GM18951 (cell line): Measurements from ENCODE around the gene CSRNP2.

Experiments used
- POLR2A ChIP-seq: IDR thresholded peaks from 4 replicates; pipeline ENCODE4 v1.6.1; 2011; ENCODE audit warnings: mild to moderate bottlenecking; ENCODE audit not compliant: insufficient read length, insufficient read depth; ENCODE audit errors: extremely low read depth
- in situ Hi-C: fragments of 300-500 bp; cut with MboI; formaldehyde crosslinking; loops from one replicate; pipeline ENCODE4 v1.12.0; 2022; ENCODE audit warnings: low sequenced_read_pairs, mixed read lengths, inconsistent platforms; ENCODE audit not compliant: unreplicated experiment

The CSRNP2 gene

GRCh38 chr12:51033048-51033447 lies 50.3 kb downstream of the CSRNP2 start:
- in situ Hi-C loops, result no loop called here
- TF ChIP-seq POLR2A, result no peak

GRCh38 chr12:51028813-51029150 lies 54.6 kb downstream of the CSRNP2 start:
- in situ Hi-C loops, result no loop called here
- TF ChIP-seq POLR2A, result no peak

- in situ Hi-C loops, result no loop called here
- no peak for TF ChIP-seq POLR2A
These were observed 55.1 kb downstream of the CSRNP2 start for GRCh38 chr12:51028126-51028812.

GRCh38 chr12:51027342-51027835 lies 56.0 kb downstream of the CSRNP2 start:
- in situ Hi-C loops, result no loop called here
- TF ChIP-seq POLR2A, result no peak

GRCh38 chr12:51025836-51026638 lies 57.4 kb downstream of the CSRNP2 start, which contains the start of gene SLC11A2:
TSS of gene SLC11A2 (minus strand) at chr12:51026384. CDS start at chr12:51010728, 15,656 bp downstream.
- in situ Hi-C loops, result no loop called here
- TF ChIP-seq POLR2A, result peak; percentile 82

- no peak for TF ChIP-seq POLR2A
- in situ Hi-C loops, result no loop called here
These were observed 58.0 kb downstream of the CSRNP2 start for GRCh38 chr12:51025338-51025835.

- TF ChIP-seq POLR2A, result no peak
- in situ Hi-C loops, result loop anchor here (25.0 kb wide), 1 partner anchor 512 kb away; the partner anchor contains the start of gene DIP2B
These were observed 59.6 kb downstream of the CSRNP2 start for GRCh38 chr12:51023625-51024382.

- in situ Hi-C loops, result loop anchor here (25.0 kb wide), 1 partner anchor 509 kb away; the partner anchor contains the start of gene DIP2B
These were observed 61.7 kb downstream of the CSRNP2 start for GRCh38 chr12:51021694-51022093.

GRCh38 chr12:51020448-51021182 lies 62.8 kb downstream of the CSRNP2 start:
- no peak for TF ChIP-seq POLR2A
- in situ Hi-C loops, result loop anchor here (25.0 kb wide), 1 partner anchor 508 kb away; the partner anchor contains the start of gene DIP2B

More at GRCh38 chr12:51021694-51022093, 61.7 kb downstream of the CSRNP2 start:
- TF ChIP-seq POLR2A, result no peak

- TF ChIP-seq POLR2A, result no peak
- in situ Hi-C loops, result loop anchor here (25.0 kb wide), 1 partner anchor 508 kb away; the partner anchor contains the start of gene DIP2B
These were observed 63.5 kb downstream of the CSRNP2 start for GRCh38 chr12:51019927-51020326.

GRCh38 chr12:51018956-51019355 lies 64.4 kb downstream of the CSRNP2 start:
- in situ Hi-C loops, result loop anchor here (25.0 kb wide), 1 partner anchor 507 kb away; the partner anchor contains the start of gene DIP2B
- no peak for TF ChIP-seq POLR2A

- TF ChIP-seq POLR2A, result no peak
- in situ Hi-C loops, result loop anchor here (25.0 kb wide), 1 partner anchor 505 kb away; the partner anchor contains the start of gene DIP2B
These were observed 65.9 kb downstream of the CSRNP2 start for GRCh38 chr12:51017452-51017851.

GRCh38 chr12:51014467-51014866 lies 68.9 kb downstream of the CSRNP2 start:
- in situ Hi-C loops, result loop anchor here (25.0 kb wide), 1 partner anchor 502 kb away; the partner anchor contains the start of gene DIP2B
